H1 (cell line): Measurements from ENCODE around the gene GTF2I. TPM values are rescaled to one million over a fixed set of nuclear protein-coding genes. Genes with fewer than 3 reads are reported as not detected.

Source experiments
- CTCF ChIA-PET: fragments of 300-600 bp; sonication (Branson Sonifier 250); formaldehyde crosslinking; loops from one replicate; lab custom pipeline; 2021; ENCODE audit not compliant: partially characterized antibody; lab: Charles Lee
- POLR2A ChIA-PET: fragments of 300-600 bp; sonication (Branson Sonifier 250); formaldehyde crosslinking; loops from one replicate; lab custom pipeline; 2021; ENCODE audit warnings: inconsistent platforms; ENCODE audit not compliant: partially characterized antibody; lab: Charles Lee
- DNase-seq, 2 experiments: peaks; one replicate each; pipeline versions ENCODE4 v3.0.0 to v3.0.0-alpha.2; 2010 to 2022; ENCODE audit warnings: low spot score in 2 of 2, low read depth in 1 of 2, mixed read lengths in 1 of 2
- FAIRE-seq: peaks from 2 replicates; lab custom pipeline; 2011; peaks lifted over from hg19 to GRCh38; lab: Jason Lieb, UNC
- H2AFZ ChIP-seq: 2 replicates; pipeline ENCODE4 v1.8.1; 2012; ENCODE audit warnings: low read length, inconsistent platforms
- H2AK5ac ChIP-seq: 2 replicates; pipeline ENCODE4 v1.6.1; 2013; ENCODE audit warnings: low read depth, low read length
- H2BK120ac ChIP-seq: replicated peaks from 2 replicates; pipeline ENCODE3; 2013; ENCODE audit warnings: low read depth, low read length, inconsistent platforms
- H2BK12ac ChIP-seq: 2 replicates; pipeline ENCODE4 v1.6.1; 2013; ENCODE audit warnings: low read depth, low read length
- H2BK15ac ChIP-seq: 2 replicates; pipeline ENCODE4 v1.6.1; 2013; ENCODE audit warnings: low read length
- H2BK20ac ChIP-seq: 2 replicates; pipeline ENCODE4 v1.6.1; 2013; ENCODE audit warnings: low read length
- H2BK5ac ChIP-seq: 2 replicates; pipeline ENCODE4 v1.6.1; 2013; ENCODE audit warnings: low read depth, low read length
- H3K14ac ChIP-seq: 2 replicates; pipeline ENCODE4 v1.6.1; 2013; ENCODE audit warnings: inconsistent platforms; ENCODE audit not compliant: insufficient read length
- H3K18ac ChIP-seq: 2 replicates; pipeline ENCODE4 v1.6.1; 2013; ENCODE audit warnings: low read length; ENCODE audit errors: extremely low read depth
- H3K23ac ChIP-seq: 2 replicates; pipeline ENCODE4 v1.6.1; 2013; ENCODE audit warnings: inconsistent platforms; ENCODE audit not compliant: insufficient read length
- H3K23me2 ChIP-seq: 2 replicates; pipeline ENCODE4 v1.6.1; 2013; ENCODE audit warnings: low read depth, low read length
- H3K27ac ChIP-seq: 2 replicates; pipeline ENCODE4 v1.6.1; 2011; ENCODE audit warnings: low read depth, low read length, inconsistent platforms
- H3K27me3 ChIP-seq, 4 experiments: replicated peaks in 1 of 4; 1 replicate in 1 of 4; 2 replicates in 3 of 4; pipeline versions ENCODE4 v1.6.1 to v1.8.1; 2011 to 2013; ENCODE audit warnings: low read length in 3 of 4, mild to moderate bottlenecking in 3 of 4, inconsistent platforms in 2 of 4, mixed read lengths in 2 of 4, moderate library complexity in 1 of 4; ENCODE audit not compliant: control insufficient read depth in 3 of 4, insufficient read depth in 3 of 4; ENCODE audit errors: extremely low read depth in 1 of 4
- H3K36me3 ChIP-seq, 4 experiments: 2 replicates each; pipeline versions ENCODE4 v1.6.1 to v1.8.1; 2011 to 2013; ENCODE audit warnings: mild to moderate bottlenecking in 4 of 4, low read length in 3 of 4, moderate library complexity in 2 of 4, control low read depth in 1 of 4, inconsistent platforms in 1 of 4; ENCODE audit not compliant: insufficient read depth in 4 of 4, control insufficient read depth in 2 of 4
- H3K4ac ChIP-seq: replicated peaks from 2 replicates; pipeline ENCODE3; 2013; ENCODE audit warnings: low read length, low read depth, mixed read lengths, inconsistent platforms; ENCODE audit not compliant: insufficient read length
- H3K4me1 ChIP-seq, 4 experiments: replicated peaks in 1 of 4; 1 replicate in 1 of 4; 2 replicates in 3 of 4; pipeline versions ENCODE4 v1.6.1 to v1.8.1; 2011 to 2013; ENCODE audit warnings: low read length in 3 of 4, inconsistent platforms in 2 of 4, mixed read lengths in 1 of 4; ENCODE audit not compliant: insufficient read depth in 4 of 4, control insufficient read depth in 3 of 4
- H3K4me2 ChIP-seq, 2 experiments: 2 replicates each; pipeline versions ENCODE4 v1.6.1 to v1.8.1; 2011 to 2013; ENCODE audit warnings: low read depth in 2 of 2, low read length in 2 of 2, control low read depth in 1 of 2, inconsistent platforms in 1 of 2, mild to moderate bottlenecking in 1 of 2; ENCODE audit not compliant: insufficient read depth in 1 of 2
- H3K4me3 ChIP-seq, 4 experiments: fragments of 200-600, 300-600 bp in 1 of 4; sonication (generic), shearing (Covaris generic), sonication (Bioruptor Twin) in 1 of 4; 2 replicates each; pipeline versions ENCODE4 v1.5.1 to v1.8.1; 2011 to 2016; ENCODE audit warnings: low read length in 4 of 4, low read depth in 3 of 4, control low read depth in 2 of 4, inconsistent platforms in 2 of 4, mild to moderate bottlenecking in 2 of 4, mixed read lengths in 1 of 4, moderate library complexity in 1 of 4; ENCODE audit not compliant: insufficient read depth in 2 of 4; ENCODE audit errors: extremely low read depth in 1 of 4
- H3K56ac ChIP-seq: replicated peaks from 2 replicates; pipeline ENCODE3; 2013; ENCODE audit warnings: low read depth, mild to moderate bottlenecking, mixed read lengths, low read length, inconsistent platforms; ENCODE audit not compliant: insufficient read length
- H3K79me1 ChIP-seq: 2 replicates; pipeline ENCODE4 v1.6.1; 2013; ENCODE audit warnings: low read depth, low read length, control low read depth
- H3K79me2 ChIP-seq, 2 experiments: 2 replicates each; pipeline versions ENCODE4 v1.6.1 to v1.8.1; 2012 to 2013; ENCODE audit warnings: low read length in 2 of 2, mild to moderate bottlenecking in 2 of 2, inconsistent platforms in 1 of 2; ENCODE audit not compliant: insufficient read depth in 2 of 2, control insufficient read depth in 1 of 2
- H3K9ac ChIP-seq, 4 experiments: replicated peaks in 1 of 4; 1 replicate in 1 of 4; 2 replicates in 3 of 4; pipeline versions ENCODE4 v1.6.1 to v1.8.1; 2011 to 2013; ENCODE audit warnings: low read depth in 3 of 4, low read length in 3 of 4, control low read depth in 2 of 4, mild to moderate bottlenecking in 2 of 4, moderate library complexity in 2 of 4, inconsistent platforms in 1 of 4; ENCODE audit errors: extremely low read depth in 1 of 4
- H3K9me3 ChIP-seq, 2 experiments: 2 replicates each; pipeline versions ENCODE4 v1.6.1 to v1.8.1; 2012 to 2013; ENCODE audit warnings: mild to moderate bottlenecking in 2 of 2, moderate library complexity in 2 of 2, control low read depth in 1 of 2, inconsistent platforms in 1 of 2, low read depth in 1 of 2, low read length in 1 of 2, mixed read lengths in 1 of 2; ENCODE audit not compliant: insufficient read depth in 2 of 2
- H4K20me1 ChIP-seq, 2 experiments: replicated peaks in 1 of 2; 2 replicates each; pipeline versions ENCODE3 to v1.8.1; 2011 to 2013; ENCODE audit warnings: inconsistent platforms in 2 of 2, low read length in 2 of 2, mild to moderate bottlenecking in 1 of 2; ENCODE audit not compliant: insufficient read depth in 2 of 2, control insufficient read depth in 1 of 2
- H4K5ac ChIP-seq: 2 replicates; pipeline ENCODE4 v1.6.1; 2013; ENCODE audit warnings: low read length, low read depth, mixed read lengths, inconsistent platforms; ENCODE audit not compliant: insufficient read length
- H4K8ac ChIP-seq: 2 replicates; pipeline ENCODE4 v1.8.0; 2013; ENCODE audit warnings: mild to moderate bottlenecking, moderate library complexity, low read length, inconsistent platforms; ENCODE audit not compliant: insufficient read depth; ENCODE audit errors: extremely low read depth
- H4K91ac ChIP-seq: replicated peaks from 2 replicates; pipeline ENCODE3; 2013; ENCODE audit warnings: low read length, mixed read lengths, inconsistent platforms; ENCODE audit not compliant: insufficient read length
- EP300 ChIP-seq, 2 experiments: IDR thresholded peaks; 1 replicate in 1 of 2; 2 replicates in 1 of 2; pipeline ENCODE4 v1.6.1; 2011 to 2012; ENCODE audit warnings: low read depth in 2 of 2, low read length in 2 of 2, mild to moderate bottlenecking in 2 of 2, borderline replicate concordance in 1 of 2, inconsistent platforms in 1 of 2, moderate library complexity in 1 of 2
- GABPA ChIP-seq: IDR thresholded peaks from 2 replicates; pipeline ENCODE4 v1.6.1; 2011; ENCODE audit warnings: mild to moderate bottlenecking, low read length, moderate library complexity, borderline replicate concordance; ENCODE audit not compliant: insufficient read depth
- WGBS, 2 experiments: shearing (Covaris generic) in 1 of 2; methylation state at CpG; one replicate each; pipeline versions ENCODE4 v1.1.6 to v1.1.7; 2013 to 2015; ENCODE audit warnings: low lambda C conversion rate in 2 of 2, mixed read lengths in 2 of 2, inconsistent platforms in 1 of 2, low coverage in 1 of 2, missing lambda C conversion rate in 1 of 2; ENCODE audit not compliant: insufficient replicate concordance in 2 of 2, insufficient coverage in 1 of 2, insufficient read length in 1 of 2; ENCODE audit errors: extremely low coverage in 1 of 2, missing lambda C conversion rate in 1 of 2; 5-methylcytosine and 5-hydroxymethylcytosine counted together
- polyA plus RNA-seq, 7 experiments: library from polyadenylated mRNA; depleted of rRNA in 3 of 7; stranded (reverse) in 5 of 7; unstranded in 2 of 7; fragments of >200 nt in 5 of 7; fragments of 200-250 nt in 2 of 7; gene quantifications; 1 replicate in 5 of 7; 2 replicates in 1 of 7; 4 replicates in 1 of 7; pipeline versions ENCODE4 v1.2.1 to v1.2.3, GENCODE V29; 2011 to 2013; ENCODE audit warnings: missing spikeins in 2 of 7, mixed read lengths in 2 of 7
- total RNA-seq: library from RNA; stranded (reverse); fragmentation: NEBNext Ultra II Directional; extraction: Animal tissue kit (Norgen Biotek cat#: 25700); gene quantifications from 2 replicates; pipeline ENCODE4 v1.2.1, GENCODE V29; 2021

GTF2I gene
- total and polyA plus RNA-seq, 2 of the 8 experiments (the other 6 are each of a cell fraction or from before 2014, with no cell fraction given) = 46.7 to 316 TPM

GRCh38 chr7:74623135-74623534 lies 34.4 kb upstream of the GTF2I start:
- FAIRE-seq = no peak
- Histone ChIP-seq H3K27me3 (no peaks in the 10 kb centered on the region), H3K4me2 (no peak overlapping the region), H2AK5ac (no peak overlapping the region), H4K8ac (no peak overlapping the region), H4K5ac (no peak overlapping the region), H3K23me2 (no peaks in the 10 kb centered on the region), H3K79me1 (no peaks in the 10 kb centered on the region), H3K79me2 (no peaks in the 10 kb centered on the region), H2BK120ac (no peak overlapping the region), H2BK15ac (no peak overlapping the region), H2BK5ac (no peak overlapping the region), H3K4me1 (peaks cover 0 to 10% (median 2%) of the 10 kb centered on the region in 4 experiments; a peak in 4 of 7 replicates), H2BK20ac (no peak overlapping the region), H4K20me1 (no peaks in the 10 kb centered on the region), H4K91ac (no peak overlapping the region), H3K18ac (no peak overlapping the region), H3K36me3 (no peaks in the 10 kb centered on the region), H3K23ac (no peak overlapping the region), H2BK12ac (no peak overlapping the region), H3K56ac (no peak overlapping the region), H2AFZ (no peak overlapping the region), H3K27ac (no peak overlapping the region), H3K4ac (no peak overlapping the region), H3K9ac (no peak overlapping the region), H3K9me3 (no peaks in the 10 kb centered on the region), H3K4me3 (no peak overlapping the region), H3K14ac (no peak overlapping the region)
- no peak for DNase-seq
- ChIA-PET POLR2A (no interaction called here), CTCF (interaction anchor here (0.8 kb wide), 1 partner anchor 22 kb away, joined by 3 read pairs; no protein-coding TSS in a partner anchor)
- 89% methylated on average over 9 of the region's 9 CpGs; no CpG with 5 or more reads in 1 of the 2 experiments for WGBS, 2 experiments
- no peak for TF ChIP-seq GABPA
- TF ChIP-seq EP300 (IDR thresholded peaks at IDR 0.05; ENCODE audit: borderline replicate concordance in 1 of 2, low read depth in 2 of 2, low read length in 2 of 2) = no peak
